ENCODE measurements around the gene DCBLD1. TPM values are rescaled to one million over a fixed set of nuclear protein-coding genes. Genes with fewer than 3 reads are reported as not detected.

Gene DCBLD1
- total and polyA plus RNA-seq, 2 of the 4 experiments (the other 2 are of a cell fraction) = 21.1 to 27.8 TPM

GRCh38 chr6:117558818-117559217 is 76.3 kb downstream of the DCBLD1 start:
- dilution Hi-C loops (cut with HindIII; ENCODE audit: low sequenced_read_pairs, unreplicated experiment) (no loop called here), intact Hi-C loops (cut with micrococcal nuclease) (loop anchor here (5.0 kb wide), 1 partner anchor 212 kb away; no protein-coding TSS in a partner anchor), in situ Hi-C loops (cut with MboI; ENCODE audit: low sequenced_read_pairs) (no loop called here)
- Histone ChIP-seq H3K18ac (ENCODE audit: low read depth, low read length) (no peak overlapping the region), H2BK120ac (ENCODE audit: low read depth, low read length) (no peak overlapping the region), H3K9ac (ENCODE audit: low read depth, low read length) (no peak overlapping the region), H3K9me3 (ENCODE audit: control insufficient read depth, insufficient read depth, low read length) (no peaks in the 10 kb centered on the region), H3K79me1 (ENCODE audit: low read depth in 1 of 2, low read length in 2 of 2) (peaks cover 0 to under 1% of the 10 kb centered on the region in 2 experiments; a peak in 1 of 4 replicates), H3K14ac (replicated peaks; ENCODE audit: low read depth, low read length) (no peak overlapping the region), H3K27me3 (ENCODE audit: control insufficient read depth, insufficient read depth, low read length) (no peaks in the 10 kb centered on the region), H3K4me2 (ENCODE audit: low read depth, low read length) (no peak overlapping the region), H2AFZ (replicated peaks; ENCODE audit: low read length, poor library complexity) (no peak overlapping the region), H2BK5ac (ENCODE audit: low read depth, low read length, poor library complexity, severe bottlenecking) (no peak overlapping the region), H2AK9ac (replicated peaks; ENCODE audit: low read depth, low read length, poor library complexity) (no peak overlapping the region), H3K4ac (ENCODE audit: low read depth, low read length) (no peak overlapping the region), H2BK20ac (ENCODE audit: low read depth, low read length) (no peak overlapping the region), H3K4me3 (ENCODE audit: insufficient read depth, low read depth, low read length) (no peak overlapping the region), H4K91ac (ENCODE audit: insufficient read depth, low read depth, low read length) (no peak overlapping the region), H3K27ac (ENCODE audit: insufficient read depth, low read length) (no peak overlapping the region), H2AK5ac (ENCODE audit: low read depth, low read length) (no peak overlapping the region), H4K20me1 (ENCODE audit: insufficient read depth, low read length) (no peaks in the 10 kb centered on the region), H3K56ac (ENCODE audit: extremely low read depth, insufficient read depth, low read length) (no peak overlapping the region), H3K23ac (ENCODE audit: low read depth, low read length) (no peak overlapping the region), H3K4me1 (ENCODE audit: control insufficient read depth, insufficient read depth, low read length) (peaks cover 2% of the 10 kb centered on the region; the same call in 1 of the 2 replicates), H3K9me1 (ENCODE audit: insufficient read depth, low read length) (peaks cover 3% of the 10 kb centered on the region; the same call in 1 of the 2 replicates), H4K5ac (ENCODE audit: low read depth, low read length) (no peak overlapping the region), H4K8ac (ENCODE audit: low read depth in 2 of 2, low read length in 2 of 2) (no peak overlapping the region), H3K36me3 (ENCODE audit: control insufficient read depth, insufficient read depth, low read length) (peaks cover 11% of the 10 kb centered on the region), H2BK15ac (ENCODE audit: low read depth, low read length) (no peak overlapping the region)
- DNase-seq = no peak
- ChIA-PET CTCF (interaction anchor here (0.9 to 1.4 kb wide), 3 partner anchors 26 to 109 kb away, joined by 3 to 7 read pairs (median 4); partner anchors contain the start of gene DCBLD1), POLR2A (ENCODE audit: unreplicated experiment) (no interaction called here)
- 100% methylated on average over 2 of the region's 4 CpGs; no CpG with 5 or more reads in 1 of the 2 experiments for WGBS, 2 experiments (ENCODE audit: extremely low coverage in 2 of 2, insufficient read length in 1 of 2)
- ATAC-seq (ENCODE audit: low read depth) = no peak
- no peak for TF ChIP-seq MAZ (IDR thresholded peaks at IDR 0.05; ENCODE audit: borderline replicate concordance, low read depth, low read length)
- TF ChIP-seq SMC3 (IDR thresholded peaks at IDR 0.05; ENCODE audit: low read depth, low read length) = no peak
- TF ChIP-seq, protein P1, sequence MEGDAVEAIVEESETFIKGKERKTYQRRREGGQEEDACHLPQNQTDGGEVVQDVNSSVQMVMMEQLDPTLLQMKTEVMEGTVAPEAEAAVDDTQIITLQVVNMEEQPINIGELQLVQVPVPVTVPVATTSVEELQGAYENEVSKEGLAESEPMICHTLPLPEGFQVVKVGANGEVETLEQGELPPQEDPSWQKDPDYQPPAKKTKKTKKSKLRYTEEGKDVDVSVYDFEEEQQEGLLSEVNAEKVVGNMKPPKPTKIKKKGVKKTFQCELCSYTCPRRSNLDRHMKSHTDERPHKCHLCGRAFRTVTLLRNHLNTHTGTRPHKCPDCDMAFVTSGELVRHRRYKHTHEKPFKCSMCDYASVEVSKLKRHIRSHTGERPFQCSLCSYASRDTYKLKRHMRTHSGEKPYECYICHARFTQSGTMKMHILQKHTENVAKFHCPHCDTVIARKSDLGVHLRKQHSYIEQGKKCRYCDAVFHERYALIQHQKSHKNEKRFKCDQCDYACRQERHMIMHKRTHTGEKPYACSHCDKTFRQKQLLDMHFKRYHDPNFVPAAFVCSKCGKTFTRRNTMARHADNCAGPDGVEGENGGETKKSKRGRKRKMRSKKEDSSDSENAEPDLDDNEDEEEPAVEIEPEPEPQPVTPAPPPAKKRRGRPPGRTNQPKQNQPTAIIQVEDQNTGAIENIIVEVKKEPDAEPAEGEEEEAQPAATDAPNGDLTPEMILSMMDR (conservative IDR thresholded peaks at IDR 0.05; ENCODE audit: low read depth, low read length) = no peak
- no TSS peak for BruUV-seq (replicated peaks)
